Measurements from ENCODE around the gene PPM1N.

GRCh38 chr19:45473367-45473681, 24.9 kb upstream of the PPM1N start:
- TF ChIP-seq CTCF (conservative IDR thresholded peaks at IDR 0.05; ENCODE audit: low read depth, low read length) (no peak), USF2 (IDR thresholded peaks at IDR 0.05; ENCODE audit: low read depth, low read length) (no peak; the same call in 1 of the 2 replicates)
